Left kidney (tissue), 2 donors: Measurements from ENCODE around the gene PTTG2. TPM values are rescaled to one million over a fixed set of nuclear protein-coding genes. Genes with fewer than 3 reads are reported as not detected.

Experiments
- DNase-seq: peaks from one replicate; pipeline ENCODE4 v3.0.0-alpha.2; 2013
- polyA plus RNA-seq: library from polyadenylated mRNA; unstranded; fragments of 120-200 nt; gene quantifications from one replicate; pipeline ENCODE4 v1.2.1, GENCODE V29; 2013; ENCODE audit not compliant: insufficient read length

PTTG2 gene
- polyA plus RNA-seq, 1 donor = not detected

- no peak for DNase-seq
Measured at GRCh38 chr4:38009421-38009820, 49.2 kb downstream of the PTTG2 start.

- no peak for DNase-seq
Measured at GRCh38 chr4:38009949-38010348, 49.8 kb downstream of the PTTG2 start.

Other genes with a start within 250 kb of the PTTG2 start
- gene PGM2, start 133.7 kb upstream of the PTTG2 start, polyA plus RNA-seq = 36.1 TPM
- gene TBC1D1, start 69.3 kb upstream of the PTTG2 start, polyA plus RNA-seq = 197 TPM